HG02610 (cell line): ENCODE measurements around the gene CRABP2.

Experiments
- ATAC-seq: cut with Tn5 transposase; IDR thresholded peaks from one replicate; pipeline ENCODE4 v1.9.1; 2021; ENCODE audit warnings: mild to moderate bottlenecking, moderate library complexity; ENCODE audit not compliant: unreplicated experiment

Gene CRABP2

GRCh38 chr1:156656806-156657740 lies 48.3 kb downstream of the CRABP2 start:
- no peak for ATAC-seq

- ATAC-seq, result no peak
Measured at GRCh38 chr1:156655904-156656516, 49.4 kb downstream of the CRABP2 start.

DNA sequence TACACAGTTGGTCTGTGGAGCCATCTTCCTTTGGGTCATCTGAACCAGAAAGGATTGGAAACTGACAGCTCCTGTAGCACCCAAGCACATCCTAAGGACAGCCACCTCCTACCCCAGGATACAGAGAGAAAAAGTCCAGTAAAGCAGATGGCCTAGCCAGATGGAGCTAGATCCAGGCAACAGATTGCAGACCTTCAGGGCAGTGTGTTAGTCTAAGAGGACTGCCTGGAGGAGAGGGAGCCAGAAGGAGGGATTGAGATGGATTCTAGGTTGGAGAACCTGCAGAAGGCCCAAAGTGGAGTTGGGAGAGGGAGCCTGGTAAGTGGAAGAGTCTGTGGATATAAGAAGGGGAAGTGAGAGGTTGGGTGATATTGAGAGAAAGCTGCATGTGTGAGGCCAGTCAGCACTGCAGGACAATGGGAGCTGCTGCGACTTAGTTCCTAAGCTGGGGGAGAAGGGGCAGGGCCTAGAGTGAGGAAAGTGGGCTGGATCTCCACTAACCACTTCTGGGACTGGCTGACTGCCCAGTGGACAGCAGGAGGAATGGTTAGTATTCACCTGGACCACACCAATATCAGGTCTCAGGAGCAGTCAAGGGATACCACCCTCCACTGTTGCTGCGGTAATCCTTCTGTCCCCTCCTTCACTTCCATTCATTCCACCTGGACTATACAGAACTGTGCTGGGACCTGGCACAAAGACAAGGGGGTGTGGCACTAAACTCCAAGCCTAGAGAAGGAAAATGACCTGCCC lies 50.1 kb downstream of the CRABP2 start:
- no peak for ATAC-seq

DNA sequence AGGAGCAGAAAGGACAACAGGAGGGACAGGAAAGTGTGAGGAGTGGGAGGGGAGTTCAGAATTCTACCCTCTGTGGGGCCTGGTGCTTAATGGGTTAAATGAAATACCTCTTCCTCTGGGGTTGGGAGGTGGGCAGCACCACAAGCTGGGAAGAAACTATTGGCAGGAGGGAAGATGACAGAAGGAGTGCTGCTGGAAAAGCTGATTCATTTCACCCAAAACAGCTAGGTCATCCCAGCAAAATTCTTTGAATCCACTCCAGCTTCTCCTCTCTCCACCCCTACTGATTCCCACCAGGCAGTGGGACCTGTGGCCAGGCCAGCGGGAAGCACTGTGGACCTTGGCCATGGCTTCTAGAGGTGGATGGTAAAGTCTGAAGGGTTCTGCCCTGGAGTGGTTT lies 50.7 kb downstream of the CRABP2 start:
- ATAC-seq, result no peak

GRCh38 chr1:156652992-156653355 lies 52.4 kb downstream of the CRABP2 start:
- no peak for ATAC-seq

- ATAC-seq, result no peak
Measured at GRCh38 chr1:156652131-156652991, 53.0 kb downstream of the CRABP2 start.
